Ovary (tissue), 3 donors: ENCODE data around the gene PRKCH.

ENCODE experiments used
- CTCF ChIP-seq, 3 donors: fragments of 450-650 bp in 2 of 3; fragments of 200-600 bp in 1 of 3; IDR thresholded peaks; one replicate each; pipeline versions ENCODE4 v1.5.1 to v1.8.0; 2016 to 2022; ENCODE audit warnings: antibody characterized with exemption in 3 of 3, mild to moderate bottlenecking in 1 of 3
- EP300 ChIP-seq: sonication (generic); formaldehyde crosslinking; IDR thresholded peaks from one replicate; pipeline ENCODE4 v1.6.1; 2017; ENCODE audit warnings: antibody characterized with exemption
- POLR2A ChIP-seq: fragments of 450-650 bp; IDR thresholded peaks from one replicate; pipeline ENCODE4 v1.6.1; 2017; ENCODE audit warnings: antibody characterized with exemption, mild to moderate bottlenecking, moderate library complexity
- donor health status: DM: no; HTN: no; CAD: no.

- no peak for TF ChIP-seq CTCF (IDR thresholded peaks at IDR 0.05)
- TF ChIP-seq EP300: no peak
- no peak for TF ChIP-seq POLR2A
These were observed 36.0 kb upstream of the PRKCH start for GRCh38 chr14:61285364-61285763.
